HepG2 (cell line): ENCODE measurements around the gene CCNDBP1. TPM values are rescaled to one million over a fixed set of nuclear protein-coding genes. Genes with fewer than 3 reads are reported as not detected.
A peak's percentile ranks its signal among the peaks of the same experiment; 100 is the strongest.

ENCODE experiments used
- CCDC6 ChIP-seq: sonication (generic); formaldehyde crosslinking; IDR thresholded peaks from 2 replicates; pipeline ENCODE4 v1.8.1; 2022; ENCODE audit warnings: mild to moderate bottlenecking, missing genetic modification reagents, moderate library complexity
- CEBPG ChIP-seq: IDR thresholded peaks from 2 replicates; pipeline ENCODE4 v1.6.1; 2016
- CENPT ChIP-seq: sonication (generic); formaldehyde crosslinking; IDR thresholded peaks from 2 replicates; pipeline ENCODE4 v1.8.0; 2022; ENCODE audit warnings: low read depth, mild to moderate bottlenecking, moderate library complexity, missing genetic modification reagents
- DMAP1 ChIP-seq: IDR thresholded peaks from 2 replicates; pipeline ENCODE4 v1.6.1; 2016
- FOXA1 ChIP-seq, 2 experiments: fragments of 450-650 bp in 1 of 2; sonication (generic) in 1 of 2; formaldehyde crosslinking in 1 of 2; IDR thresholded peaks; 2 replicates each; pipeline versions ENCODE4 v1.4.0 to v1.6.1; 2016 to 2020; ENCODE audit warnings: missing genetic modification reagents in 1 of 2
- KAT7 ChIP-seq: IDR thresholded peaks from 2 replicates; pipeline ENCODE4 v1.6.1; 2018; ENCODE audit warnings: borderline replicate concordance, missing compliant biosample characterization
- MED13 ChIP-seq: sonication (generic); formaldehyde crosslinking; IDR thresholded peaks from 2 replicates; pipeline ENCODE4 v1.5.0; 2020; ENCODE audit warnings: missing genetic modification reagents
- MYC ChIP-seq: sonication (generic); formaldehyde crosslinking; IDR thresholded peaks from 2 replicates; pipeline ENCODE4 v1.9.0; 2021; ENCODE audit warnings: missing genetic modification reagents, borderline replicate concordance
- NR2F2 ChIP-seq: IDR thresholded peaks from 2 replicates; pipeline ENCODE4 v1.6.1; 2012; ENCODE audit warnings: low read depth, inconsistent platforms, borderline replicate concordance
- RBFOX2 ChIP-seq: fragments of 200-400 bp; formaldehyde crosslinking; IDR thresholded peaks from 2 replicates; pipeline ENCODE4 v1.6.1; 2017; ENCODE audit warnings: low read depth, mild to moderate bottlenecking, low read length
- SNAPC2 ChIP-seq: sonication (generic); formaldehyde crosslinking; IDR thresholded peaks from 2 replicates; pipeline ENCODE4 v1.8.1; 2022; ENCODE audit warnings: mild to moderate bottlenecking, missing genetic modification reagents
- STAG1 ChIP-seq: sonication (generic); formaldehyde crosslinking; IDR thresholded peaks from 2 replicates; pipeline ENCODE4 v1.4.0; 2020; ENCODE audit warnings: missing genetic modification reagents
- ZNF207 ChIP-seq: fragments of 450-650 bp; IDR thresholded peaks from 2 replicates; pipeline ENCODE4 v1.6.1; 2016; ENCODE audit warnings: antibody characterized with exemption, borderline replicate concordance
- ZNF224 ChIP-seq: sonication (generic); formaldehyde crosslinking; IDR thresholded peaks from 2 replicates; pipeline ENCODE4 v1.5.0; 2020; ENCODE audit warnings: mild to moderate bottlenecking, missing genetic modification reagents
- ZNF33B ChIP-seq: sonication (generic); formaldehyde crosslinking; IDR thresholded peaks from 2 replicates; pipeline ENCODE4 v1.5.1; 2020; ENCODE audit warnings: mild to moderate bottlenecking, missing genetic modification reagents
- polyA plus RNA-seq, 8 experiments: library from polyadenylated mRNA; depleted of rRNA in 3 of 8; stranded (reverse) in 7 of 8; unstranded in 1 of 8; fragments of >200 nt; fragmentation: Illumina TruSeq in 4 of 8; extraction: Trizol in 4 of 8; gene quantifications; 2 replicates each; pipeline versions ENCODE4 v1.2.1 to v1.2.3, GENCODE V29; 2011 to 2016; ENCODE audit warnings: low read depth in 4 of 8, missing spikeins in 1 of 8, mixed read lengths in 1 of 8; ENCODE audit not compliant: insufficient read depth in 1 of 8
- total RNA-seq, 5 experiments: library from RNA; depleted of rRNA; stranded (reverse); fragments of >200 nt; fragmentation: Illumina TruSeq; extraction: Trizol; gene quantifications; 2 replicates each; pipeline ENCODE4 v1.2.3, GENCODE V29; 2016; ENCODE audit warnings: low read depth in 1 of 5
- TF ChIP-seq, protein P1 (sequence below): sonication (generic); formaldehyde crosslinking; IDR thresholded peaks from 2 replicates; pipeline ENCODE4 v1.4.0; 2020; ENCODE audit warnings: missing genetic modification reagents, borderline replicate concordance
- TF ChIP-seq, protein P2 (sequence below): sonication (generic); formaldehyde crosslinking; conservative IDR thresholded peaks from 2 replicates; pipeline ENCODE4 v1.4.0; 2020; ENCODE audit warnings: missing genetic modification reagents
- TF ChIP-seq, protein P3 (sequence below): sonication (generic); formaldehyde crosslinking; IDR thresholded peaks from 2 replicates; pipeline ENCODE4 v1.5.0; 2020; ENCODE audit warnings: missing genetic modification reagents
- TF ChIP-seq, protein P4 (sequence below): sonication (generic); formaldehyde crosslinking; IDR thresholded peaks from 2 replicates; pipeline ENCODE4 v1.8.1; 2023; ENCODE audit warnings: missing genetic modification reagents, mild to moderate bottlenecking, borderline replicate concordance
- TF ChIP-seq, protein P5 (sequence below): sonication (generic); formaldehyde crosslinking; IDR thresholded peaks from 2 replicates; pipeline ENCODE4 v1.4.0; 2020; ENCODE audit warnings: missing genetic modification reagents

Gene CCNDBP1
- total and polyA plus RNA-seq, 2 of the 13 experiments (the other 11 are each of a cell fraction or from before 2014, with no cell fraction given), result 24.8 to 42.3 TPM

DNA sequence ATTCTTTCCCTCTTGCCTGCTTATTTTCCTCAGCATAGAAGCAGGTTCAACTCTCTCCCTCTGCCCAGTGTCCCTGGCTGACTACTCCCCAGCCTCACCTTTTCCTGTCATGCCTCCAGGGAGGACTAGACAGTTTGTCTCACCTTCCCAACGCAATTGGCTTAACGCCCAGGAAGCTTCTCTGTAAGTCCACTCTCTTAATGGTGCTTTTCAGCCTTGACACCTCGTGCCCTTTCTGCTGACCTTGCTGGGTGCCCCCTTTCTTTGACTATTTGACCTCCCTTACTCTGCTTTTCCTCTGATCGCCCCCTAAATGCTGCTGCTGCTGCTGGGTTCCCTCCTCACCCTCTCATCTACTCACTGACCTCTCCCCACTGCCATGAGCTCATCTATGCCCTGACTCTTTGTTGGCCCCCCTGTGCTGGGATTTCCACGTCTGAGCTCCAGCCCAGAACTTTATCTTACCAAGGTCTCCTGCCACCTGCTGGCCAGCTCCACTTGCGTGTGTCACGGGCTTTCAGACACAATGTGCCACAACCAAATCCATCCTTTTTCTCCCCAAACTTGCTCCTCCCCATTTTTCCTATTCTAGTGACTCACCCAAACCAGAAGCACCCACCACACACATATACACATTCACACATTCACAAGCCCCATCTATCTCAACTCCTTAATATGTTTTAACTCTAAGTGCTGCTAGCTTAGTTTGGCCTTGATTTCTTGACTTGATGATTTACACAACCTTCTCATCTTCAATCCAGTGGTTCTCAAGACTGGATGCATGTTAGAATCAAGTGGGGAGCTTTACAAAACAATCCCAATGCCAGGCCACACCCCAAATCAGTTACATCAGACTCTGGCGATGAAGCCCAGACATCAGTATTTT lies 19.1 kb downstream of the CCNDBP1 start (continued):
- TF ChIP-seq, protein P1, sequence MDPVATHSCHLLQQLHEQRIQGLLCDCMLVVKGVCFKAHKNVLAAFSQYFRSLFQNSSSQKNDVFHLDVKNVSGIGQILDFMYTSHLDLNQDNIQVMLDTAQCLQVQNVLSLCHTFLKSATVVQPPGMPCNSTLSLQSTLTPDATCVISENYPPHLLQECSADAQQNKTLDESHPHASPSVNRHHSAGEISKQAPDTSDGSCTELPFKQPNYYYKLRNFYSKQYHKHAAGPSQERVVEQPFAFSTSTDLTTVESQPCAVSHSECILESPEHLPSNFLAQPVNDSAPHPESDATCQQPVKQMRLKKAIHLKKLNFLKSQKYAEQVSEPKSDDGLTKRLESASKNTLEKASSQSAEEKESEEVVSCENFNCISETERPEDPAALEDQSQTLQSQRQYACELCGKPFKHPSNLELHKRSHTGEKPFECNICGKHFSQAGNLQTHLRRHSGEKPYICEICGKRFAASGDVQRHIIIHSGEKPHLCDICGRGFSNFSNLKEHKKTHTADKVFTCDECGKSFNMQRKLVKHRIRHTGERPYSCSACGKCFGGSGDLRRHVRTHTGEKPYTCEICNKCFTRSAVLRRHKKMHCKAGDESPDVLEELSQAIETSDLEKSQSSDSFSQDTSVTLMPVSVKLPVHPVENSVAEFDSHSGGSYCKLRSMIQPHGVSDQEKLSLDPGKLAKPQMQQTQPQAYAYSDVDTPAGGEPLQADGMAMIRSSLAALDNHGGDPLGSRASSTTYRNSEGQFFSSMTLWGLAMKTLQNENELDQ (CRISPR knock-in tag), result no peak
- TF ChIP-seq STAG1 (CRISPR knock-in tag), result peak; percentile 63
- no peak for TF ChIP-seq NR2F2
- TF ChIP-seq, protein P2, sequence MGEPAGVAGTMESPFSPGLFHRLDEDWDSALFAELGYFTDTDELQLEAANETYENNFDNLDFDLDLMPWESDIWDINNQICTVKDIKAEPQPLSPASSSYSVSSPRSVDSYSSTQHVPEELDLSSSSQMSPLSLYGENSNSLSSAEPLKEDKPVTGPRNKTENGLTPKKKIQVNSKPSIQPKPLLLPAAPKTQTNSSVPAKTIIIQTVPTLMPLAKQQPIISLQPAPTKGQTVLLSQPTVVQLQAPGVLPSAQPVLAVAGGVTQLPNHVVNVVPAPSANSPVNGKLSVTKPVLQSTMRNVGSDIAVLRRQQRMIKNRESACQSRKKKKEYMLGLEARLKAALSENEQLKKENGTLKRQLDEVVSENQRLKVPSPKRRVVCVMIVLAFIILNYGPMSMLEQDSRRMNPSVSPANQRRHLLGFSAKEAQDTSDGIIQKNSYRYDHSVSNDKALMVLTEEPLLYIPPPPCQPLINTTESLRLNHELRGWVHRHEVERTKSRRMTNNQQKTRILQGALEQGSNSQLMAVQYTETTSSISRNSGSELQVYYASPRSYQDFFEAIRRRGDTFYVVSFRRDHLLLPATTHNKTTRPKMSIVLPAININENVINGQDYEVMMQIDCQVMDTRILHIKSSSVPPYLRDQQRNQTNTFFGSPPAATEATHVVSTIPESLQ (CRISPR knock-in tag), result no peak
- no peak for TF ChIP-seq FOXA1 (IDR thresholded peaks at IDR 0.05)
- TF ChIP-seq FOXA1 (CRISPR knock-in tag; IDR thresholded peaks at IDR 0.05), result no peak
- TF ChIP-seq ZNF207, result no peak
- TF ChIP-seq SNAPC2 (CRISPR knock-in tag), result no peak
- no peak for TF ChIP-seq ZNF224 (CRISPR knock-in tag)
- TF ChIP-seq ZNF33B, result no peak
- TF ChIP-seq DMAP1 (CRISPR knock-in tag), result no peak
- no peak for TF ChIP-seq KAT7 (CRISPR knock-in tag)
- TF ChIP-seq CEBPG, result no peak
- TF ChIP-seq, protein P3, sequence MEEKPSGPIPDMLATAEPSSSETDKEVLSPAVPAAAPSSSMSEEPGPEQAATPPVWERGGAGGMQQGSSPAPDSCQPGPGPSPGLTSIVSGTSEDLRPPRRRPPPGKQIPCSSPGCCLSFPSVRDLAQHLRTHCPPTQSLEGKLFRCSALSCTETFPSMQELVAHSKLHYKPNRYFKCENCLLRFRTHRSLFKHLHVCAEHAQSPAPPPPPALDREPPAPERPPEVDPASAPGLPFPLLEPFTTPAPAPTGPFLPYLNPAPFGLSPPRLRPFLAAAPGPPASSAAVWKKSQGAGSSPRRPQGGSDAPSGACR (CRISPR knock-in tag), result no peak
- no peak for TF ChIP-seq MYC
- 0 out of 2 replicates have a peak, but pooled peaks have one; percentile 30 for TF ChIP-seq CCDC6
- TF ChIP-seq, protein P4, sequence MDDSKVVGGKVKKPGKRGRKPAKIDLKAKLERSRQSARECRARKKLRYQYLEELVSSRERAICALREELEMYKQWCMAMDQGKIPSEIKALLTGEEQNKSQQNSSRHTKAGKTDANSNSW (CRISPR knock-in tag), result no peak
- no peak for TF ChIP-seq MED13 (CRISPR knock-in tag)
- no peak for TF ChIP-seq CENPT (CRISPR knock-in tag)
- TF ChIP-seq, protein P5, sequence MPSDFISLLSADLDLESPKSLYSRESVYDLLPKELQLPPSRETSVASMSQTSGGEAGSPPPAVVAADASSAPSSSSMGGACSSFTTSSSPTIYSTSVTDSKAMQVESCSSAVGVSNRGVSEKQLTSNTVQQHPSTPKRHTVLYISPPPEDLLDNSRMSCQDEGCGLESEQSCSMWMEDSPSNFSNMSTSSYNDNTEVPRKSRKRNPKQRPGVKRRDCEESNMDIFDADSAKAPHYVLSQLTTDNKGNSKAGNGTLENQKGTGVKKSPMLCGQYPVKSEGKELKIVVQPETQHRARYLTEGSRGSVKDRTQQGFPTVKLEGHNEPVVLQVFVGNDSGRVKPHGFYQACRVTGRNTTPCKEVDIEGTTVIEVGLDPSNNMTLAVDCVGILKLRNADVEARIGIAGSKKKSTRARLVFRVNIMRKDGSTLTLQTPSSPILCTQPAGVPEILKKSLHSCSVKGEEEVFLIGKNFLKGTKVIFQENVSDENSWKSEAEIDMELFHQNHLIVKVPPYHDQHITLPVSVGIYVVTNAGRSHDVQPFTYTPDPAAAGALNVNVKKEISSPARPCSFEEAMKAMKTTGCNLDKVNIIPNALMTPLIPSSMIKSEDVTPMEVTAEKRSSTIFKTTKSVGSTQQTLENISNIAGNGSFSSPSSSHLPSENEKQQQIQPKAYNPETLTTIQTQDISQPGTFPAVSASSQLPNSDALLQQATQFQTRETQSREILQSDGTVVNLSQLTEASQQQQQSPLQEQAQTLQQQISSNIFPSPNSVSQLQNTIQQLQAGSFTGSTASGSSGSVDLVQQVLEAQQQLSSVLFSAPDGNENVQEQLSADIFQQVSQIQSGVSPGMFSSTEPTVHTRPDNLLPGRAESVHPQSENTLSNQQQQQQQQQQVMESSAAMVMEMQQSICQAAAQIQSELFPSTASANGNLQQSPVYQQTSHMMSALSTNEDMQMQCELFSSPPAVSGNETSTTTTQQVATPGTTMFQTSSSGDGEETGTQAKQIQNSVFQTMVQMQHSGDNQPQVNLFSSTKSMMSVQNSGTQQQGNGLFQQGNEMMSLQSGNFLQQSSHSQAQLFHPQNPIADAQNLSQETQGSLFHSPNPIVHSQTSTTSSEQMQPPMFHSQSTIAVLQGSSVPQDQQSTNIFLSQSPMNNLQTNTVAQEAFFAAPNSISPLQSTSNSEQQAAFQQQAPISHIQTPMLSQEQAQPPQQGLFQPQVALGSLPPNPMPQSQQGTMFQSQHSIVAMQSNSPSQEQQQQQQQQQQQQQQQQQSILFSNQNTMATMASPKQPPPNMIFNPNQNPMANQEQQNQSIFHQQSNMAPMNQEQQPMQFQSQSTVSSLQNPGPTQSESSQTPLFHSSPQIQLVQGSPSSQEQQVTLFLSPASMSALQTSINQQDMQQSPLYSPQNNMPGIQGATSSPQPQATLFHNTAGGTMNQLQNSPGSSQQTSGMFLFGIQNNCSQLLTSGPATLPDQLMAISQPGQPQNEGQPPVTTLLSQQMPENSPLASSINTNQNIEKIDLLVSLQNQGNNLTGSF (CRISPR knock-in tag), result no peak
- TF ChIP-seq RBFOX2, result no peak
